Measurements from ENCODE around the gene FOXP1.

The FOXP1 gene

GRCh38 chr3:71064291-71064955, 519.1 kb downstream of the FOXP1 start:
- peaks cover 2 to 69% (median 65%) of the 10 kb centered on the region in 5 donors for H3K4me1 ChIP-seq (ENCODE audit: control insufficient read depth in 5 of 5, insufficient read depth in 5 of 5, low read length in 5 of 5)

GRCh38 chr3:71063773-71064290, 519.7 kb downstream of the FOXP1 start:
- peak overlapping the region; percentile 72 to 95 (median 88) for H3K4me3 ChIP-seq (ENCODE audit: low read depth in 1 of 5, low read length in 5 of 5)
- H3K4me1 ChIP-seq (ENCODE audit: control insufficient read depth in 5 of 5, insufficient read depth in 5 of 5, low read length in 5 of 5) = peaks cover 2 to 70% (median 64%) of the 10 kb centered on the region in 5 donors
- H3K27ac ChIP-seq (ENCODE audit: low read depth, low read length) = peak overlapping the region; percentile 98
- H3K9ac ChIP-seq (ENCODE audit: low read length in 5 of 5) = peak overlapping the region; percentile 85 to 99 (median 89)
- no peaks in the 10 kb centered on the region for H3K9me3 ChIP-seq (ENCODE audit: control insufficient read depth in 5 of 5, low read length in 5 of 5)
- no peaks in the 10 kb centered on the region for H3K27me3 ChIP-seq (ENCODE audit: control insufficient read depth in 5 of 5, insufficient read depth in 4 of 5, low read length in 5 of 5)
- H3K36me3 ChIP-seq (ENCODE audit: control insufficient read depth in 5 of 5, insufficient read depth in 5 of 5, low read length in 5 of 5) = no peaks in the 10 kb centered on the region

More at GRCh38 chr3:71064291-71064955, 519.1 kb downstream of the FOXP1 start:
- Histone ChIP-seq H3K9ac (ENCODE audit: low read length in 5 of 5) (peak overlapping the region; percentile 85 to 99 (median 89)), H3K27ac (ENCODE audit: low read depth, low read length) (peak overlapping the region; percentile 98), H3K9me3 (ENCODE audit: control insufficient read depth in 5 of 5, low read length in 5 of 5) (no peaks in the 10 kb centered on the region), H3K36me3 (ENCODE audit: control insufficient read depth in 5 of 5, insufficient read depth in 5 of 5, low read length in 5 of 5) (no peaks in the 10 kb centered on the region), H3K27me3 (ENCODE audit: control insufficient read depth in 5 of 5, insufficient read depth in 4 of 5, low read length in 5 of 5) (no peaks in the 10 kb centered on the region), H3K4me3 (ENCODE audit: low read depth in 1 of 5, low read length in 5 of 5) (peak overlapping the region; percentile 72 to 95 (median 88))

- H3K36me3 ChIP-seq (ENCODE audit: control insufficient read depth in 5 of 5, insufficient read depth in 5 of 5, low read length in 5 of 5) = no peaks in the 10 kb centered on the region
- H3K4me3 ChIP-seq (ENCODE audit: low read depth in 1 of 5, low read length in 5 of 5) = peak overlapping the region; percentile 72 to 95 (median 88)
- H3K4me1 ChIP-seq (ENCODE audit: control insufficient read depth in 5 of 5, insufficient read depth in 5 of 5, low read length in 5 of 5) = peaks cover 2 to 70% (median 60%) of the 10 kb centered on the region in 5 donors
Observed at GRCh38 chr3:71062952-71063772, 520.4 kb downstream of the FOXP1 start.

GRCh38 chr3:71062037-71062932, 521.2 kb downstream of the FOXP1 start:
- H3K4me1 ChIP-seq (ENCODE audit: control insufficient read depth in 5 of 5, insufficient read depth in 5 of 5, low read length in 5 of 5) = peaks cover 2 to 74% (median 65%) of the 10 kb centered on the region in 5 donors
- H3K4me3 ChIP-seq (ENCODE audit: low read depth in 1 of 5, low read length in 5 of 5) = peak overlapping the region; percentile 61 to 94 (median 84)

More at GRCh38 chr3:71062952-71063772, 520.4 kb downstream of the FOXP1 start:
- Histone ChIP-seq H3K27ac (ENCODE audit: low read depth, low read length) (peak overlapping the region; percentile 98), H3K9ac (ENCODE audit: low read length in 5 of 5) (peak overlapping the region; percentile 75 to 91 (median 85)), H3K9me3 (ENCODE audit: control insufficient read depth in 5 of 5, low read length in 5 of 5) (no peaks in the 10 kb centered on the region), H3K27me3 (ENCODE audit: control insufficient read depth in 5 of 5, insufficient read depth in 4 of 5, low read length in 5 of 5) (no peaks in the 10 kb centered on the region)

GRCh38 chr3:71061581-71061980, 521.9 kb downstream of the FOXP1 start:
- Histone ChIP-seq H3K4me1 (ENCODE audit: control insufficient read depth in 5 of 5, insufficient read depth in 5 of 5, low read length in 5 of 5) (peaks cover 2 to 70% (median 62%) of the 10 kb centered on the region in 5 donors), H3K9ac (ENCODE audit: low read length in 5 of 5) (peak overlapping the region in 2 of 5 donors; percentile 11 to 85), H3K9me3 (ENCODE audit: control insufficient read depth in 5 of 5, low read length in 5 of 5) (no peaks in the 10 kb centered on the region), H3K36me3 (ENCODE audit: control insufficient read depth in 5 of 5, insufficient read depth in 5 of 5, low read length in 5 of 5) (no peaks in the 10 kb centered on the region), H3K27ac (ENCODE audit: low read depth, low read length) (peak overlapping the region; percentile 98), H3K4me3 (ENCODE audit: low read depth in 1 of 5, low read length in 5 of 5) (peak overlapping the region in 3 of 5 donors; percentile 72 to 94 (median 88)), H3K27me3 (ENCODE audit: control insufficient read depth in 5 of 5, insufficient read depth in 4 of 5, low read length in 5 of 5) (no peaks in the 10 kb centered on the region)

More at GRCh38 chr3:71062037-71062932, 521.2 kb downstream of the FOXP1 start:
- Histone ChIP-seq H3K36me3 (ENCODE audit: control insufficient read depth in 5 of 5, insufficient read depth in 5 of 5, low read length in 5 of 5) (no peaks in the 10 kb centered on the region), H3K9me3 (ENCODE audit: control insufficient read depth in 5 of 5, low read length in 5 of 5) (no peaks in the 10 kb centered on the region), H3K27ac (ENCODE audit: low read depth, low read length) (peak overlapping the region; percentile 98), H3K9ac (ENCODE audit: low read length in 5 of 5) (peak overlapping the region; percentile 75 to 91 (median 85)), H3K27me3 (ENCODE audit: control insufficient read depth in 5 of 5, insufficient read depth in 4 of 5, low read length in 5 of 5) (no peaks in the 10 kb centered on the region)

- H3K4me1 ChIP-seq (ENCODE audit: control insufficient read depth in 5 of 5, insufficient read depth in 5 of 5, low read length in 5 of 5) = peaks cover 2 to 69% (median 60%) of the 10 kb centered on the region in 5 donors
- H3K27me3 ChIP-seq (ENCODE audit: control insufficient read depth in 5 of 5, insufficient read depth in 4 of 5, low read length in 5 of 5) = no peaks in the 10 kb centered on the region
- H3K4me3 ChIP-seq (ENCODE audit: low read depth in 1 of 5, low read length in 5 of 5) = peak overlapping the region in 4 of 5 donors; percentile 15 to 94 (median 80)
- peak overlapping the region; percentile 98 for H3K27ac ChIP-seq (ENCODE audit: low read depth, low read length)
- H3K9ac ChIP-seq (ENCODE audit: low read length in 5 of 5) = peak overlapping the region in 2 of 5 donors; percentile 10 to 18
- H3K9me3 ChIP-seq (ENCODE audit: control insufficient read depth in 5 of 5, low read length in 5 of 5) = no peaks in the 10 kb centered on the region
- H3K36me3 ChIP-seq (ENCODE audit: control insufficient read depth in 5 of 5, insufficient read depth in 5 of 5, low read length in 5 of 5) = no peaks in the 10 kb centered on the region
Observed at GRCh38 chr3:71061037-71061436, 522.5 kb downstream of the FOXP1 start.

GRCh38 chr3:71060536-71060935, 523.0 kb downstream of the FOXP1 start:
- H3K9ac ChIP-seq (ENCODE audit: low read length in 5 of 5) = peak overlapping the region in 1 of 5 donors; percentile 10

GRCh38 chr3:71057526-71057894, 526.0 kb downstream of the FOXP1 start:
- H3K36me3 ChIP-seq (ENCODE audit: control insufficient read depth in 5 of 5, insufficient read depth in 5 of 5, low read length in 5 of 5) = peaks cover 0 to 4% (median under 1%) of the 10 kb centered on the region in 5 donors
- peak overlapping the region in 2 of 5 donors; percentile 32 to 48 for H3K9ac ChIP-seq (ENCODE audit: low read length in 5 of 5)
- no peaks in the 10 kb centered on the region for H3K9me3 ChIP-seq (ENCODE audit: control insufficient read depth in 5 of 5, low read length in 5 of 5)
- no peaks in the 10 kb centered on the region for H3K27me3 ChIP-seq (ENCODE audit: control insufficient read depth in 5 of 5, insufficient read depth in 4 of 5, low read length in 5 of 5)
- peaks cover 4 to 78% (median 55%) of the 10 kb centered on the region in 5 donors for H3K4me1 ChIP-seq (ENCODE audit: control insufficient read depth in 5 of 5, insufficient read depth in 5 of 5, low read length in 5 of 5)
- H3K4me3 ChIP-seq (ENCODE audit: low read depth in 1 of 5, low read length in 5 of 5) = no peak overlapping the region
- H3K27ac ChIP-seq (ENCODE audit: low read depth, low read length) = peak overlapping the region; percentile 63

More at GRCh38 chr3:71060536-71060935, 523.0 kb downstream of the FOXP1 start:
- Histone ChIP-seq H3K27me3 (ENCODE audit: control insufficient read depth in 5 of 5, insufficient read depth in 4 of 5, low read length in 5 of 5) (no peaks in the 10 kb centered on the region), H3K4me3 (ENCODE audit: low read depth in 1 of 5, low read length in 5 of 5) (peak overlapping the region in 4 of 5 donors; percentile 15 to 94 (median 80)), H3K27ac (ENCODE audit: low read depth, low read length) (peak overlapping the region; percentile 98), H3K9me3 (ENCODE audit: control insufficient read depth in 5 of 5, low read length in 5 of 5) (no peaks in the 10 kb centered on the region), H3K36me3 (ENCODE audit: control insufficient read depth in 5 of 5, insufficient read depth in 5 of 5, low read length in 5 of 5) (no peaks in the 10 kb centered on the region), H3K4me1 (ENCODE audit: control insufficient read depth in 5 of 5, insufficient read depth in 5 of 5, low read length in 5 of 5) (peaks cover 2 to 67% (median 55%) of the 10 kb centered on the region in 5 donors)

GRCh38 chr3:71056327-71056726, 527.2 kb downstream of the FOXP1 start:
- Histone ChIP-seq H3K4me1 (ENCODE audit: control insufficient read depth in 5 of 5, insufficient read depth in 5 of 5, low read length in 5 of 5) (peaks cover 4 to 79% (median 54%) of the 10 kb centered on the region in 5 donors), H3K4me3 (ENCODE audit: low read depth in 1 of 5, low read length in 5 of 5) (peak overlapping the region in 1 of 5 donors; percentile 14), H3K27me3 (ENCODE audit: control insufficient read depth in 5 of 5, insufficient read depth in 4 of 5, low read length in 5 of 5) (no peaks in the 10 kb centered on the region), H3K27ac (ENCODE audit: low read depth, low read length) (peak overlapping the region; percentile 74), H3K9ac (ENCODE audit: low read length in 5 of 5) (no peak overlapping the region), H3K9me3 (ENCODE audit: control insufficient read depth in 5 of 5, low read length in 5 of 5) (no peaks in the 10 kb centered on the region), H3K36me3 (ENCODE audit: control insufficient read depth in 5 of 5, insufficient read depth in 5 of 5, low read length in 5 of 5) (peaks cover 7 to 12% (median 8%) of the 10 kb centered on the region in 5 donors)

Data from subcutaneous abdominal adipose tissue (tissue), 5 donors.